Hepatocyte (in vitro differentiated cells): Measurements from ENCODE around the gene SSBP2.

Experiments used
- CTCF ChIP-seq: fragments of 200-600 bp; sonication (generic); IDR thresholded peaks from 2 replicates; pipeline ENCODE4 v1.5.1; 2016; ENCODE audit warnings: antibody characterized with exemption, mild to moderate bottlenecking; ENCODE audit not compliant: poor library complexity
- EZH2phosphoT487 ChIP-seq: fragments of 200-600 bp; sonication (generic); IDR thresholded peaks from one replicate; pipeline ENCODE4 v1.6.1; 2018; ENCODE audit warnings: antibody characterized with exemption, mild to moderate bottlenecking, low read depth, moderate library complexity; ENCODE audit not compliant: unreplicated experiment, severe bottlenecking

GRCh38 chr5:81605299-81605698 is 145.6 kb downstream of the SSBP2 start:
- TF ChIP-seq CTCF (no peak), EZH2phosphoT487 (no peak)
